IMR-90 (cell line): ENCODE measurements around the gene ACOXL.

Experiments used
- BHLHE40 ChIP-seq: fragments of 150-350 bp; IDR thresholded peaks from 2 replicates; pipeline ENCODE4 v1.6.1; 2016; ENCODE audit warnings: mild to moderate bottlenecking, low read depth, low read length
- ELK1 ChIP-seq: fragments of 150-350 bp; IDR thresholded peaks from 2 replicates; pipeline ENCODE4 v1.6.1; 2016; ENCODE audit warnings: low read depth, mild to moderate bottlenecking, low read length, moderate library complexity, borderline replicate concordance
- MAZ ChIP-seq: IDR thresholded peaks from 2 replicates; pipeline ENCODE4 v1.6.1; 2012; ENCODE audit warnings: low read depth, mild to moderate bottlenecking, low read length, improper control_type of control experiment, moderate library complexity, borderline replicate concordance
- MXI1 ChIP-seq: IDR thresholded peaks from 2 replicates; pipeline ENCODE4 v1.6.1; 2012; ENCODE audit warnings: low read depth, mild to moderate bottlenecking, low read length, moderate library complexity, borderline replicate concordance
- POLR2A ChIP-seq: IDR thresholded peaks from 2 replicates; pipeline ENCODE4 v1.6.1; 2012; ENCODE audit warnings: mild to moderate bottlenecking, low read depth, low read length
- RFX5 ChIP-seq: IDR thresholded peaks from 2 replicates; pipeline ENCODE4 v1.8.0; 2012; ENCODE audit warnings: low read depth, mild to moderate bottlenecking, low read length, moderate library complexity
- USF2 ChIP-seq: fragments of 150-350 bp; IDR thresholded peaks from 2 replicates; pipeline ENCODE4 v1.6.1; 2017; ENCODE audit warnings: mild to moderate bottlenecking, antibody characterized with exemption, low read length, low read depth
- TF ChIP-seq, protein P1 (sequence below): conservative IDR thresholded peaks from 2 replicates; pipeline ENCODE4 v1.5.1; 2012; ENCODE audit warnings: mild to moderate bottlenecking, low read depth, low read length, improper control_type of control experiment

GRCh38 chr2:110805894-110806452 lies 73.6 kb downstream of the ACOXL start:
- TF ChIP-seq, protein P1, sequence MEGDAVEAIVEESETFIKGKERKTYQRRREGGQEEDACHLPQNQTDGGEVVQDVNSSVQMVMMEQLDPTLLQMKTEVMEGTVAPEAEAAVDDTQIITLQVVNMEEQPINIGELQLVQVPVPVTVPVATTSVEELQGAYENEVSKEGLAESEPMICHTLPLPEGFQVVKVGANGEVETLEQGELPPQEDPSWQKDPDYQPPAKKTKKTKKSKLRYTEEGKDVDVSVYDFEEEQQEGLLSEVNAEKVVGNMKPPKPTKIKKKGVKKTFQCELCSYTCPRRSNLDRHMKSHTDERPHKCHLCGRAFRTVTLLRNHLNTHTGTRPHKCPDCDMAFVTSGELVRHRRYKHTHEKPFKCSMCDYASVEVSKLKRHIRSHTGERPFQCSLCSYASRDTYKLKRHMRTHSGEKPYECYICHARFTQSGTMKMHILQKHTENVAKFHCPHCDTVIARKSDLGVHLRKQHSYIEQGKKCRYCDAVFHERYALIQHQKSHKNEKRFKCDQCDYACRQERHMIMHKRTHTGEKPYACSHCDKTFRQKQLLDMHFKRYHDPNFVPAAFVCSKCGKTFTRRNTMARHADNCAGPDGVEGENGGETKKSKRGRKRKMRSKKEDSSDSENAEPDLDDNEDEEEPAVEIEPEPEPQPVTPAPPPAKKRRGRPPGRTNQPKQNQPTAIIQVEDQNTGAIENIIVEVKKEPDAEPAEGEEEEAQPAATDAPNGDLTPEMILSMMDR, result no peak
- no peak for TF ChIP-seq RFX5
- TF ChIP-seq ELK1, result no peak
- TF ChIP-seq USF2, result no peak
- TF ChIP-seq POLR2A, result no peak
- no peak for TF ChIP-seq MAZ
- no peak for TF ChIP-seq BHLHE40
- no peak for TF ChIP-seq MXI1
